Bronchial epithelial cell (primary cell): ENCODE measurements around the gene DTNBP1. TPM values are rescaled to one million over a fixed set of nuclear protein-coding genes. Genes with fewer than 3 reads are reported as not detected.

Experiments used
- DNase-seq: peaks from one replicate; pipeline ENCODE4 v3.0.0-alpha.2; 2010; ENCODE audit warnings: low read depth
- FAIRE-seq: peaks from 2 replicates; lab custom pipeline; 2011; peaks lifted over from hg19 to GRCh38; lab: Jason Lieb, UNC
- H3K27me3 ChIP-seq: 2 replicates; pipeline ENCODE4 v1.5.1; 2011; ENCODE audit warnings: low read length; ENCODE audit not compliant: control insufficient read depth, insufficient read depth
- H3K36me3 ChIP-seq: 2 replicates; pipeline ENCODE4 v1.5.1; 2011; ENCODE audit warnings: low read length; ENCODE audit not compliant: control insufficient read depth, insufficient read depth
- H3K4me3 ChIP-seq: 2 replicates; pipeline ENCODE4 v1.5.1; 2011; ENCODE audit warnings: mild to moderate bottlenecking, low read depth, low read length, control low read depth
- total RNA-seq: library from RNA; depleted of rRNA; stranded (reverse); fragments of >200 nt; gene quantifications from 2 replicates; pipeline ENCODE4 v1.2.1, GENCODE V29; 2014
- TF ChIP-seq, protein P1 (sequence below): IDR thresholded peaks from 2 replicates; pipeline ENCODE4 v1.5.1; 2011; ENCODE audit warnings: mild to moderate bottlenecking, moderate library complexity, low read length, control low read depth, inconsistent platforms; ENCODE audit not compliant: insufficient read depth, severe bottlenecking

DTNBP1 gene
- total RNA-seq, 1 donor from 2014 or later = 6.3 TPM

DNA sequence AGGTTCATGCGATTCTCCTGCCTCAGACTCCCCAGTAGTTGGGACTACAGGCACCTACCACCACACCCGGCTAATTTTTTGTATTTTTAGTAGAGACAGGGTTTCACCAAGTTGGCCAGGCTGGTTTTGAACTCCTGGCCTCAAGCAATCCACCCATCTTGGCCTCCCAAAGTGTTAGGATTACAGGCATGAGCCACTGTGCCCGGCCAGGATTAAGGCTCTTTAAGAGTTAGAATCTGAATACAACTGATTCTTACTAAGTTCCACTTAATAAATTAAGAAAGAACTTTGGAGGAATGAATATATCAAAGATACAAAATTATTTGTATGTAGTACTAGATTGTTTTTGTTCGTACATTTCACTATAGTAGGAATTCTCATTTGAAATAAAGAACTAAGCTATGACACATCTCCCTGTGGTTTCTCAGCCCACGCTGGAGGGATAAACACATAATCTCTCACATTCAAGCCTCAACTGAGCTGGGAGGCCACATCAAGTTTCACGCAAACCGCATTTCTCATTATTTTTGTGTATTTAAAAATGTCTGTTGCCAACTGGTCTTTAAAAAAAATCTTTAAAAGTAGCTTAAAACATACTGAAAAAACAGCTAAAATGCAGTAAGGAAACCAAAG, 34.2 kb downstream of the DTNBP1 start:
- DNase-seq = peak; percentile 66
- no peaks in the 10 kb centered on the region for H3K27me3 ChIP-seq
- TF ChIP-seq, protein P1, sequence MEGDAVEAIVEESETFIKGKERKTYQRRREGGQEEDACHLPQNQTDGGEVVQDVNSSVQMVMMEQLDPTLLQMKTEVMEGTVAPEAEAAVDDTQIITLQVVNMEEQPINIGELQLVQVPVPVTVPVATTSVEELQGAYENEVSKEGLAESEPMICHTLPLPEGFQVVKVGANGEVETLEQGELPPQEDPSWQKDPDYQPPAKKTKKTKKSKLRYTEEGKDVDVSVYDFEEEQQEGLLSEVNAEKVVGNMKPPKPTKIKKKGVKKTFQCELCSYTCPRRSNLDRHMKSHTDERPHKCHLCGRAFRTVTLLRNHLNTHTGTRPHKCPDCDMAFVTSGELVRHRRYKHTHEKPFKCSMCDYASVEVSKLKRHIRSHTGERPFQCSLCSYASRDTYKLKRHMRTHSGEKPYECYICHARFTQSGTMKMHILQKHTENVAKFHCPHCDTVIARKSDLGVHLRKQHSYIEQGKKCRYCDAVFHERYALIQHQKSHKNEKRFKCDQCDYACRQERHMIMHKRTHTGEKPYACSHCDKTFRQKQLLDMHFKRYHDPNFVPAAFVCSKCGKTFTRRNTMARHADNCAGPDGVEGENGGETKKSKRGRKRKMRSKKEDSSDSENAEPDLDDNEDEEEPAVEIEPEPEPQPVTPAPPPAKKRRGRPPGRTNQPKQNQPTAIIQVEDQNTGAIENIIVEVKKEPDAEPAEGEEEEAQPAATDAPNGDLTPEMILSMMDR = no peak
- no peak for FAIRE-seq
- no peak overlapping the region for H3K4me3 ChIP-seq
- no peaks in the 10 kb centered on the region for H3K36me3 ChIP-seq

DNA sequence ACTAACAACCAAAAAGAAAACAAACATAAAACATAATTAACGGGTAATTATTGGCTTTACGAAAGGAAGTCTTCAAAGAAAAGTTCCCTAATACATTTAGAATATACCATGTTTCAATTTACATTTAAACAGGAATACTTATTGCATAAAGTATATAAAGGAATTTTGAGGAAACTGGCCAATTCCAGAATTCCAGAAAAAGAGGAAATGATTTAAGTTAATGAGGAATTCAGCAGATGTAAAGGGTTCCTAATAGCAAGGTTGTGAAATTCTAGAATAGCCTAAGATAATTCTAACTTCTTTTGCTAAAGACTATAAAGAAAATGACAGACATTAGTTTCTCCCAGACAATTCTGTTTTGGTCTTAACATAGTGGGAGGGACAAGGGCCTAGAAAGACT, 35.0 kb downstream of the DTNBP1 start:
- TF ChIP-seq, protein P1 = no peak
- Histone ChIP-seq H3K27me3 (no peaks in the 10 kb centered on the region), H3K4me3 (no peak overlapping the region), H3K36me3 (no peaks in the 10 kb centered on the region)
- DNase-seq (no peak), FAIRE-seq (no peak)

DNA sequence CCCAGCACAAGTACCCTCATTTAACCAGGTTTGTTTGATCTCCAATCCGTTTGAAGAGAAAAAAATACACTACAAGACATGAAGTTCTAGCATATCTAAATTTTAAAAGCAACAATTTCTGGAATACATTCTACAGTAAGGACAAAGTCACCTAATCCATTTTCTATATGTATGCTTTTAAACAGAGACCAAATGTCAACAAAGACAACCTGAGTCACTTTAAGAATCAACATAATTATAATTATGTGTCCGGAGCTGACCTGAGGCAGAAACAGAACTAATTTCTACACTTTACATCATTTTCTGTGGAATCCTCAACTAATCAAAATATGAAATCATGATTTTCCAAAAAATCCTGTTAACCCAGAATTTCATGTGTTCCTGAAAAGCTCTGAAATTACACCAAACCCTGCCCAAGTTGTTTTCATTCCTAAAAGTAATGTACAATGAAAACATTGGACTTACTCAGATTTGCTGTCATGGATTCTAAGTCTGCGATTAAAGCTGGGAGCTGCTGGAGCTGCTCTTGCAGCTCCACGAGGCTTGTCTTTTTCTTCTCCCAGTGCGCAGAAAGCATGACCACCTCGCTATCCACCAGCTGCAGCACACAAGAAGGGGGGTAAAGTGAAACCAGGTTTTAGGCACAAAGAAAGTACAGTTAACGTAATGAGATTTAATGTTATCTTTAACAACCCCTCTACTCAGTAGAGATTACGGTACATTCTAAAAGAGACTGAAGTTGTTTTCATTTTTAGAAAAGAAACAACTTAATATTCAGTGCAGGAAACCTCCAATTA, 35.8 kb downstream of the DTNBP1 start:
- Histone ChIP-seq H3K36me3 (no peaks in the 10 kb centered on the region), H3K27me3 (no peaks in the 10 kb centered on the region), H3K4me3 (no peak overlapping the region)
- TF ChIP-seq, protein P1 = no peak
- DNase-seq = no peak
- FAIRE-seq = no peak

DNA sequence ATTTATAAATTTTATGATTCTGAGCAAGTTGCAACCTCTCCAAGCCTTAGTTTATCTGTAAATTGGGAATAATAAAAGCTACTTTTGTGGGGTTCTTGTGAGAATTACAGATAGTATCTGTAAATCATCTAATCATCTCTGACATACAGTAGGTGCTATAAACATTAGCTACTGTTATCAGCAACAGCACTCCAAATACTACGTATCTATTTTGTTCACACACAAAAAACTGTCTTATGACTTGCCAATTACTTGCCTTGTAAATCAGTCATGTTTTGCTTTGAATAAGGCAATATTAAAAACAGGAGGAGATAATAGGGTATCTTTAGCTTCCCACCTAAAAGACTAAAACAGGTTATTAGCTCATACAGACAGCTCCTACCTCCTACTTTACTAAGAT, 36.7 kb downstream of the DTNBP1 start:
- Histone ChIP-seq H3K36me3 (no peaks in the 10 kb centered on the region), H3K4me3 (no peak overlapping the region), H3K27me3 (no peaks in the 10 kb centered on the region)
- DNase-seq (no peak), FAIRE-seq (no peak)
- TF ChIP-seq, protein P1 = no peak

DNA sequence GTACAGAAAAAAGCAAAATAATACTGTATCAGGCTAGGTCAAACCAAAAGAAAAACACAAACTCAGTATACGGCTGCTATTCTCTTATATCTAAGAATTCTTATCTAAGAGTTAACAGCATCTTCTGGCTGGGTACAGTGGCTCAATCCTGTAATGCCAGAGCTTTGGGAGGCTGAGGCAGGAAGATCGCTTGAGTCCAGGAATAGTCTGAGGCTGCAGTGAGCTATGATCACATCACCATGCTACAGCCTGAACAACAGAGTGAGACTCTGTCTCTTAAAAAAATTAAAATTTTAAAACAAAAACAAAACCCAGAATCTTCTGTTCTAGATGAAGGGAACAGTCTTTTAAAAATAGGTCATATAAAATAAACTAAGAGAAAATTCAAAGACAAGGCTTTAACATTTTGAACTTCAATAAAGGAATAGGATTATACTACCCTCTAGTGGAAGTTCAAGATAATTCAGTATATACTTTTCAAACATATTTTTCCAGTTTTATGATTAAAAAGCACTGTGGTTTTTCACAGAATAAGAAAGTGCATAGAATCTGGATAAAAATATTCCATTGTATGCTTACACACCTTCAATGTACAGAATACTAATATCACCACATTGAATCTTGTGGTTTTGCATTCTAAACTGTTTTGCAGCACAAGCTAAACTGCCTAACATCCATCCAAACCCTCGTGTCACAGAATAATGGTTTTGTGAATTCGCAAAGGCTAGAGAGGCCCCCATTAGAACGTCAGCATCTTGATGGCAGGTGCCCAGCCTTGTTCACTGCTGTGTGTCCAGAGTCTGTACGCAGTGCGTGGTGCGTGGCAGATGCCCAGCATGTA, 39.3 kb downstream of the DTNBP1 start:
- TF ChIP-seq, protein P1 = peak; percentile 10
- Histone ChIP-seq H3K27me3 (no peaks in the 10 kb centered on the region), H3K36me3 (no peaks in the 10 kb centered on the region), H3K4me3 (no peak overlapping the region)
- peak; percentile 28 for DNase-seq
- peak; percentile 73 for FAIRE-seq
